HG03196 (cell line): ENCODE results near the gene CYRIA.

Experiments
- ATAC-seq: cut with Tn5 transposase; IDR thresholded peaks from one replicate; pipeline ENCODE4 v1.9.1; 2021; ENCODE audit not compliant: unreplicated experiment

CYRIA gene

GRCh38 chr2:16671760-16672159 lies 6.1 kb upstream of the CYRIA start:
- ATAC-seq, result no peak

GRCh38 chr2:16669388-16669787 lies 3.8 kb upstream of the CYRIA start:
- ATAC-seq, result no peak

- ATAC-seq, result no peak
Measured at GRCh38 chr2:16666449-16666801, 791 bp upstream of the CYRIA start.

GRCh38 chr2:16664809-16665747 lies 556 bp downstream of the CYRIA start:
- peak; percentile 12 for ATAC-seq

GRCh38 chr2:16664052-16664731 lies 1.4 kb downstream of the CYRIA start:
- no peak for ATAC-seq

GRCh38 chr2:16663121-16663905 lies 2.3 kb downstream of the CYRIA start:
- no peak for ATAC-seq

- ATAC-seq, result no peak
Measured at GRCh38 chr2:16661936-16662839, 3.4 kb downstream of the CYRIA start.

- ATAC-seq, result no peak
Measured at GRCh38 chr2:16661526-16661925, 4.1 kb downstream of the CYRIA start.

- no peak for ATAC-seq
Measured at GRCh38 chr2:16660556-16660955, 5.1 kb downstream of the CYRIA start.

GRCh38 chr2:16660114-16660513 lies 5.5 kb downstream of the CYRIA start:
- no peak for ATAC-seq

- no peak for ATAC-seq
Measured at GRCh38 chr2:16658076-16658739, 7.4 kb downstream of the CYRIA start.

GRCh38 chr2:16657671-16658070 lies 8.0 kb downstream of the CYRIA start:
- ATAC-seq, result no peak

GRCh38 chr2:16656784-16657391 lies 8.7 kb downstream of the CYRIA start:
- peak; percentile 74 for ATAC-seq

GRCh38 chr2:16655905-16656642 lies 9.6 kb downstream of the CYRIA start:
- ATAC-seq, result no peak

- ATAC-seq, result no peak
Measured at GRCh38 chr2:16655445-16655837, 10.2 kb downstream of the CYRIA start.

GRCh38 chr2:16654833-16655444 lies 10.7 kb downstream of the CYRIA start:
- no peak for ATAC-seq

GRCh38 chr2:16653799-16654198 lies 11.8 kb downstream of the CYRIA start:
- ATAC-seq, result peak; percentile 38

GRCh38 chr2:16653083-16653375 lies 12.6 kb downstream of the CYRIA start:
- no peak for ATAC-seq
